ENCODE results near the gene VPS37B.

Gene VPS37B

DNA sequence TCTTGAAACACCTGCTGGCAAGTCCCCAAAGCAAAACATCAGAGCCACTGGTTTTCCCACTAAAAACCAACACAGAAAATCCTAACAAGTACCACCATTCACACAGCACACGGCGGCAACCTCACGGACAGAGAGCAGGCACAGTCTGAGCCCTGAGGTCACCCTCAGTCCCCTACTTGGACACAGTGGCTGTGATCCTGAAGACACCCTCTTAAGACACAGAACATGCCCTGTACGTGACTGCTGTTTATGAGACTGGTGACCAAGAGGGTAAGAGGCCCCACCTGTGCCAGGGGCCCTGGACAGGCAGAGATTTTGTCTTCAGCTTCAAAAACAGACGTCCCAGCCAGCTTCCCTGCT lies 31.1 kb downstream of the VPS37B start:
- DNase-seq = peak; percentile 0

DNA sequence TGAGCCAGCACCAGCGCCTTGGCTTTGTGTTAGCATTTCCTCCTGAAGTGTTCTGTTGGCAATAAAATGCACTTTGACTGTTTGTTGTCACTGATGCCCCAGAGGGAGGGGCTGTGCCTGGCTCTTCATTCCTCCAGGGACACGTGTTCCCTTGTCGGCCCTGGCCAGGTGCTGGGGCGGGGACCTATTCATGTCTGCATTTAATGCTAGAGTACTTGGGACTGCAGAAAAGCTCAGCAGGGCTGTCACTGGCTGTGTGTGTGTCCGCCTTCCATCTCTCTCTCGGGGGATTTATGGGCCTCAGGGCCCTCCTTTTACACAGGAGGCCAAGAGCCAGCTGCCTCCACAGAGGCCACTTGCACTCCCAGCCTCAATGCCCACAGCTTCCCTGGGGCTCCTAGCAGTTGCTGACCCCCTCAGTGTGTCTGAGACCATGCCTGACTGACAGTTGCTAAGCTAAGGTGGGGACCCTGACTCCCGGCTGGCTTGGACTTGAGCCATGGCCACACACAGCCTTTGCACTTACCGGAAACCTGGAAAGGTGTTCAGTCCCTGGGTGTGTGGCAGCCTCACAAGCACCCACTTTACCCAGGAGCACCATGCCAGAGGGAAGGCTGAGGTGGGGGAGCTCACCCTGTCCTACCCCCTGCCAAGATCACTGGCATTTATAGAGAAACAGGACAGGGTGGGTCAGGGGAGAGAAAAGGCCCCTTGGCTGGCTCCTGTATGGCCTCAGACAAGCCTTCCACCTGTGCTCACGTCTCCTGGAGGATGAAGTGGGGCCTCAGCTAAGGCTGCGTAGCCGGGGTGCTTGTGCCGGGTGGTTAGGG lies 32.8 kb downstream of the VPS37B start:
- no peak for DNase-seq

GRCh38 chr12:122862110-122862634 lies 33.8 kb downstream of the VPS37B start:
- no peak for DNase-seq

GRCh38 chr12:122861587-122861970 lies 34.3 kb downstream of the VPS37B start:
- no peak for DNase-seq

DNA sequence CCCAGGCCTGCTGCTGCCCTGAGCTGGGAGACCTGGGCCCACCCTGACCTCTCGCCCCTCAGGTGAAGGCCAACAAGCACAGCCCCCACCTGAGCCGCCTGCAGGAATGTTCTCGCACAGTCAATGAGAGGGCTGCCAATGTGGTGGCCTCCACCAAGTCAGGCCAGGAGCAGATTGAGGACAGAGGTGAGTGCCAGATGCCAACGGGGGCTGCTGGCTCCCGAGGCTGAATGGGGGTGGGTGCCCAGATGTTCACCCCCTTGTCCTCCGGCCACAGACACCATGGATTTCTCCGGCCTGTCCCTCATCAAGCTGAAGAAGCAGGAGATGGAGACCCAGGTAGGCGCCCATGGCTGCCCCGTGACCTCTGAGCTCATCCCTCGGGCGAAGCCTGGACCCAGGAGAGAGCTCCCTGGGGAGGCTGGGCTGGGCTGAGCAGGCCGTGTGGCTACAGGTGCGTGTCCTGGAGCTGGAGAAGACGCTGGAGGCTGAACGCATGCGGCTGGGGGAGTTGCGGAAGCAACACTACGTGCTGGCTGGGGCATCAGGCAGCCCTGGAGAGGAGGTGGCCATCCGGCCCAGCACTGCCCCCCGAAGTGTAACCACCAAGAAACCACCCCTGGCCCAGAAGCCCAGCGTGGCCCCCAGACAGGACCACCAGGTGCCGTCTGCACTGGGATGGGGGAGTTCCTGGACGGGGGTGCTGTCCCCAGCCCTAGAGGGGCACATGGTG lies 34.9 kb downstream of the VPS37B start:
- DNase-seq = no peak

DNA sequence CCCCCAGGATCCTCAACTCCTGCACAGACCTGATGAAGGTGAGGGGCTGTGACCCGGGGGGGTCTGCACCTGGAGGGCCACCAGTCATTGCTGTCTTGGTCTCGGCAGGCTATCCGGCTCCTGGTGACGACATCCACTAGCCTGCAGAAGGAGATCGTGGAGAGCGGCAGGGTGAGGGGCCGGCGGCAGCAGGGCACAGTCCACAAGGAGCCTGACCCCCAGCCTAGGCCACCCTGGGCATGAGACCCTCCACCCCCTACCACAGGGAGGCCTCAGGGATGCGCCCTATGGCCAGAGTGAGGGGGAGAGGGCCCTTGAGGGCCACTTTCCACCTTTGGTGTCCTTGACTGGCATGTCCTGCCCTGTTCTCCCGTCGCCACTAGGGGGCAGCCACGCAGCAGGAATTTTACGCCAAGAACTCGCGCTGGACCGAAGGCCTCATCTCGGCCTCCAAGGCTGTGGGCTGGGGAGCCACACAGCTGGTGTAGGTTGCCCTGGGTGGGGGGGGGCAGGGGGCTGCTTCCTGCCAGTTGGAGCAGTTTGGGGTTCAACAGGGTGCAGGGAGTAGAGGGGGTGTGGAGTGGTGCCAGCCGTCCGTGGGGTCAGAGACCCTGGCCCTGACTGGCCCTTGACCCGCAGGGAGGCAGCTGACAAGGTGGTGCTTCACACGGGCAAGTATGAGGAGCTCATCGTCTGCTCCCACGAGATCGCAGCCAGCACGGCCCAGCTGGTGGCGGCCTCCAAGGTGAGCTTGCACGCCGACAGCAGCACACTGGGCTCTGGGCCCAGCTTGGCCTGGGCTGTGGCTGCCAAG lies 35.7 kb downstream of the VPS37B start:
- peak; percentile 87 for DNase-seq

- no peak for DNase-seq
These were observed 36.5 kb downstream of the VPS37B start for GRCh38 chr12:122859303-122860039.

DNA sequence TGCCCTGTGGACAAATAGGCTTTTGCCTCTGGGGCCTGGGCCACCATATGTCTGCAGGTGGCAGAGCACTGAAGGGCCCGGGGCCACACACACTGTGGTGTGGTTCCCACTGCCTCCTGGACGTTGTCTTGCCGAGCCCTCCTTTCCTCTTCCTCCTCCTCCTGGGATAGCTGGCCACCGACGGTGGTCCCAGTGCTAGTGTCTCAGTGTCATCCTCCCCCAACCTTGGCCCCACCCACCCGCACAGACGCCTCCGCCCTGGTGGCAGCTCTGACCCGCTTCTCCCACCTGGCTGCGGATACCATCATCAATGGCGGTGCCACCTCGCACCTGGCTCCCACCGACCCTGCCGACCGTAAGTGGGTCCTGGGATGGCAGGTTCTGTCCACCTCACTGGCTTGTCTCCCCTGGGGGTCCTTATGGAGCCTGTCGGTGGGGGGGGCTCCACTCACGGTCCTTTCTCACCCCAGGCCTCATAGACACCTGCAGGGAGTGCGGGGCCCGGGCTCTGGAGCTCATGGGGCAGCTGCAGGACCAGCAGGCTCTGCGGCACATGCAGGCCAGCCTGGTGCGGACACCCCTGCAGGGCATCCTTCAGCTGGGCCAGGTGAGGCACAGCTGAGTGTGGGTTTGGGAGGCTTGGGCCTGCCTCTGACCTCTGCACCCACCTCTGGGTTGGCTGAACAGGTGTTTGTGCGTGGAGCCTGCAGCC lies 37.2 kb downstream of the VPS37B start:
- DNase-seq = no peak

DNA sequence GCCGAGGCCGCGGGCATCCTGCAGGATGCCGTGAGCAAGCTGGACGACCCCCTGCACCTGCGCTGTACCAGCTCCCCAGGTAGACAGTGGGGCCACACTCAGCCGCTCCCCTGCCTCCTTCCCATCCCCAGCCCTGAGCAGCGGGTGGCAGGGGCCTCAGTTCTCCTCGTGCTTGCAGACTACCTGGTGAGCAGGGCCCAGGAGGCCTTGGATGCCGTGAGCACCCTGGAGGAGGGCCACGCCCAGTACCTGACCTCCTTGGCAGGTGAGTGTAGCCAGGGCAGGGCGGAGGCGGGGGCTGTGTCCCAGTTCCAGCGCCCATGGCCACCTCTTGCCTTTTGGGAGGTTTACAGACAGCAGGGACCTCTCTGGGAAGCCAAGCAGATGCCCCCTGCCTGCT lies 37.8 kb downstream of the VPS37B start:
- DNase-seq = no peak

DNA sequence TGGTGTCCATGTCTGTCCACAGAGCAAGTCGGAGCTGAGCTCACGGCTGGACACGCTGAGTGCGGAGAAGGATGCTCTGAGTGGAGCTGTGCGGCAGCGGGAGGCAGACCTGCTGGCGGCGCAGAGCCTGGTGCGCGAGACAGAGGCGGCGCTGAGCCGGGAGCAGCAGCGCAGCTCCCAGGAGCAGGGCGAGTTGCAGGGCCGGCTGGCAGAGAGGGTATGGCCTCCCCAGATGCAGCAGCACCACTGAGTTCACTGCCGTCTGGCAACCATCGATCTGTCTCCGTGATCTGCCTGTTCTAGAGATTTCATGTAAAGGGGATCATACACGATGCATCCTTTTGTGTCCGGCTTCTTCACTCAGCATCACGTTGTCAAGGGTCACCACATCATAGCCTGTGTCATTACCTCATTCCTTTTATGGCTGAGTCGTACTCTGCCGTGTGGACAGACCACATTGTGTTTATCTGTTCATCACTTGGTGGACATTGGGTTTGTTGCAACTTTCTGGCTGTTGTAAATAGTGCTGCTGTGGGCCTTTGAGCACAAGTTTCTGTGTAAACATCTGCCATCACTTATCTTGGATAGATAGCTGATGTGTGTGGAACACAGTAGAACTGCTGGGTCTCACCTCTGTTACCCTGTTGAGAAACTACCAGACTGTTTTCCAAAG lies 38.8 kb downstream of the VPS37B start:
- DNase-seq = no peak

GRCh38 chr12:122855928-122856831 lies 39.7 kb downstream of the VPS37B start:
- no peak for DNase-seq

- no peak for DNase-seq
These were observed 40.7 kb downstream of the VPS37B start for GRCh38 chr12:122855071-122855829.

DNA sequence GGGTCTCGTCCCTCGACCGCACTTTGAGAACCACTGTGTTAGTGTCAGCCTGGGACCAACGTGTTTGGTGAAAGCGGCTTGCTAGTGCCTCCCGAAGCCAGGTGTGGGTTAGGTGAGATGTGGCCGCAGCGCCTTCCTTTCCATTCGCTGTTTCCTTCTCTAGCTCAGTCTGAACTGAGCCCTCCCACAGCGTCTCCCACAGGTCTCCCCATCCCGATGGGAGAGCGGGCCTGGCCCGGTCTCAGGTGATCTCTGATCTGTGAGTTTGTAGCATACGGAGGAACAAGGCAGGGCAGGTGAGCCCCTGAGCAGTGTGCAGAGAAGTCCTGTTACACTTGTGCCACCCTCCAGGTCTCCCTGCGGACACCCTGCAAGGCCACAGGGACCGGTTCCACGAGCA lies 41.4 kb downstream of the VPS37B start:
- DNase-seq = no peak

DNA sequence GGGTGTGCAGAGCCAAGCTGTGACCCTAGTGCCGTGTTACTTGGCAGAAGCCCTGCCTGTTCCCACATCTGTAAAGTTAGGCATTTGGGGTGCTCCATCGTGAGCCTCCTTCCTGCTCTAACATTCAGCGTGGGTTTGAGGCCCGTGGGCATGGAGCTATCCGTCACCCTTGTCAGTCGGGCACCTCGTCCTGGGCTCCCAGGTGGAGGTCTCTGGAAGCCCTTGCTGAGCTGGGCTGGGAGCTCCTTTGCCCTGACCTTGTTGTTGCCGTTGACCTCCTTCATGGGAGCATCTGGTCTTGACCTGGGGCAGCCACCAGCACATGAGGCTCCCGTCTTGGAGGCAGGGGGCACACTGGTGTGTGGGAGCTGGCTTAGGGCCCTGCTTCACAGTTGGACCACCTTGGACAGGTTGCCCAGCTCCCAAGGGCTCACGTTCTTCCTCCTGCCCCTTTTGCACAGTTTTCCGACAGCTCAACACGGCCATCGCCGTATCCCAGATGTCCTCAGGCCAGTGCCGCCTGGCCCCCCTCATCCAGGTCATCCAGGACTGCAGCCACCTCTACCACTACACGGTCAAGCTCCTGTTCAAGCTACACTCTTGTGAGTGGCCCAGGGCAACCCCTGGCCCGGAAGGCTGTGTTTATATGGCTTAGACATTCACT lies 42.2 kb downstream of the VPS37B start:
- DNase-seq = no peak

DNA sequence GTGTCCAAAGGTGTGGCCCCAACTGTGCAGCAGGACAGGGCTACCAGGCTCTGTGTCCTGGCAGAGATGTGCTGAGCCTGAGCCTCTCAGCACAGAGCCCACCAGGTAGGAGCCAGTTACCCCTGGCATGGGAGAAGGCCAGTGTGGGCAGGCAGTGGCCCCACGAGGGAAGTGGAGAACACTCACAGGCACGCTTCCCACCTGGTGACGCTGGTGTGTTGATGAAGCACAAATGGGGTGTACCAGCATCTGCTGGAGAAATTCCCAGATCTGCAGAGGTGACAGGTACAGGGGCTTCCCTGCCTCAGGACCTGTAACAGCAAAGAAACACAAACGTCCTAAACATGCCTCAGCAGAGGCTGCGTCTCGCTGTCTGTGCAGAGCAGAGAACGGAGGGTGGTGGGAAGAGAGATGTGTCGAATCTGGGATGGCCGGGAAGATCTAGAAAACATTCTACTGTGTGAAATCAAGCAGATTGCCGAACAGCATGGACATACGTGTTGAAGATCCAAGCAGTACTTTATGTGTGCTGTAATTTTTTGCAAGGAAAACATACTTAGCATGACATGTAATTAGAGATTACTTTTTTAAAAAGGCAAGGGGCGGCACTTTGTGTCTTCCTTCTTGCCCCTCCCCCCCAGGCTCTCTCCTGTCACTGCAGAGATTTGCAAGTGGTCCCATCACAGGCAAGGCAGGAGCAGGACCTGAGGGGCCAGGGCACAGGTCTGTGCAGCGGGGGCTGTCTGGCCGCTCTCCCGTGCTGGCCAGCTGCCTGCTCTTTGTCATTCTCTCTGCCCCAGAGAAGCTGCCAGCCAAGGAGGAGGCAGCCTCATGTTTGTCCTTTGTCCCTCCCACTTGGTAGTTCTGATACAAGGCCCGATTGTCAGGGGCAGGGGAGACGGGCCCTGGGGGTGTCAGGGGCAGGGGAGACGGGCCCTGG lies 43.3 kb downstream of the VPS37B start:
- peak; percentile 0 for DNase-seq

DNA sequence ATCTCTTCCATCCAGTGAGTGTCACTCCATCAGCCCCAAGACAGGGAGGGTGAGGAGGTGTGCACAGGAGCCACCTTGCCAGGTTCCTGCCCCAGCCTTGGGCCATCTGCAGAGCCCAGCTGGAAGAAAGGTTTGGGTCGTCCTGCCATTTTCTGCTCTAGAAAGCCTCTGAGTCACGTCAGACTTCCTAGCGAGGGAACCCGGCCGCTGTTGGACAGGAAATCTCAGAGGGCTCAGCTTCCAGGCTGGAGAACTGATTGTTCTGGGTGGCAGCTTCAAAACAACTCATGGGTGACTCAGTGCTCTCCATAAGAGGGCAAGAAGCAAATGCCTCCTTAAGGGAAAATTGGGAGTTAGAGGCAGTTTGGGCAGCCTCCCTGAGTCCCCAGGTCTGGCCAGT lies 44.1 kb downstream of the VPS37B start:
- DNase-seq = no peak

- DNase-seq = peak; percentile 0
These were observed 45.1 kb downstream of the VPS37B start for GRCh38 chr12:122850695-122851350.
